Ovary (tissue), 9 donors: ENCODE measurements around the gene CD63. TPM values are rescaled to one million over a fixed set of nuclear protein-coding genes. Genes with fewer than 3 reads are reported as not detected.
A peak's percentile ranks its signal among the peaks of the same experiment; 100 is the strongest.

Experiments used
- DNase-seq, 5 donors: peaks; one replicate each; pipeline ENCODE4 v3.0.0-alpha.2; 2019 to 2020
- H3K27ac ChIP-seq, 2 donors: fragments of 200-600 bp; one replicate each; pipeline versions ENCODE4 v1.5.1 to v1.8.0; 2019 to 2022
- H3K27me3 ChIP-seq: fragments of 200-600 bp; one replicate; pipeline ENCODE4 v1.8.0; 2022
- H3K36me3 ChIP-seq: fragments of 200-600 bp; sonication (generic); one replicate; pipeline ENCODE4 v1.5.1; 2019
- H3K4me1 ChIP-seq: one replicate; pipeline ENCODE4 v1.8.1; 2013; ENCODE audit warnings: mild to moderate bottlenecking, moderate library complexity; ENCODE audit not compliant: insufficient read depth
- H3K4me3 ChIP-seq: fragments of 200-600 bp; sonication (generic); one replicate; pipeline ENCODE4 v1.5.1; 2017
- H3K9me3 ChIP-seq, 2 donors: fragments of 200-600 bp in 1 of 2; sonication (generic) in 1 of 2; one replicate each; pipeline versions ENCODE4 v1.5.1 to v1.8.1; 2013 to 2019; ENCODE audit warnings: mild to moderate bottlenecking in 1 of 2, moderate library complexity in 1 of 2
- CTCF ChIP-seq, 3 donors: fragments of 450-650 bp in 2 of 3; fragments of 200-600 bp in 1 of 3; IDR thresholded peaks; one replicate each; pipeline versions ENCODE4 v1.5.1 to v1.8.0; 2016 to 2022; ENCODE audit warnings: antibody characterized with exemption in 3 of 3, mild to moderate bottlenecking in 1 of 3
- EP300 ChIP-seq: sonication (generic); formaldehyde crosslinking; IDR thresholded peaks from one replicate; pipeline ENCODE4 v1.6.1; 2017; ENCODE audit warnings: antibody characterized with exemption
- POLR2A ChIP-seq: fragments of 450-650 bp; IDR thresholded peaks from one replicate; pipeline ENCODE4 v1.6.1; 2017; ENCODE audit warnings: antibody characterized with exemption, mild to moderate bottlenecking, moderate library complexity
- WGBS, 3 donors: extraction: QIAGEN DNeasy Blood & Tissue Kit in 1 of 3; methylation state at CpG; one replicate each; pipeline versions ENCODE4 v1.1.5 to v1.1.7; 2013 to 2017; 5-methylcytosine and 5-hydroxymethylcytosine counted together
- intact Hi-C, 4 donors: fragments of 100-400 bp; cut with DNase I; formaldehyde crosslinking; loops; one replicate each; pipeline versions ENCODE4 v1.11.0 to v1.15.1; 2022 to 2023
- polyA plus RNA-seq, 2 donors: library from polyadenylated mRNA; stranded (reverse); fragments of 200-250 nt in 1 of 2; fragments of 350-450 nt in 1 of 2; fragmentation: Illumina TruSeq in 1 of 2; extraction: RNeasy Lipid Tissue Mini Kit (QIAGEN cat#74804) in 1 of 2; gene quantifications; one replicate each; pipeline ENCODE4 v1.2.3, GENCODE V29; 2013 to 2014
- total RNA-seq, 7 donors: library from RNA; depleted of rRNA in 2 of 7; stranded (reverse); fragments of >200 nt in 2 of 7; fragmentation: NEBNext Ultra II Directional in 3 of 7; extraction: Animal tissue kit (Norgen Biotek cat#: 25700) in 3 of 7; gene quantifications; one replicate each; pipeline versions ENCODE4 v1.1.0 to v1.2.4, GENCODE V29; 2016 to 2023
- donor health status: DM: no; HTN: no; CAD: no; lungs with moderate emphysema.
- donor health status: DM: no; HTN: no; CAD: no.
- donor health status: Bipolar disorder and iron deficiency.
- donor health status: DM: yes; HTN: yes; CAD: no.
- donor health status: DM: no; HTN: no; CAD: no.
- donor health status: DM: yes; HTN: yes; CAD: no.

CD63 gene
- total and polyA plus RNA-seq, 9 donors = 406 to 1,943 (median 762) TPM

GRCh38 chr12:55693323-55694187, 35.3 kb downstream of the CD63 start:
- TF ChIP-seq POLR2A = no peak
- TF ChIP-seq EP300 = no peak
- no peak for TF ChIP-seq CTCF (IDR thresholded peaks at IDR 0.05)
- no peaks in the 10 kb centered on the region for H3K9me3 ChIP-seq
- H3K27me3 ChIP-seq = no peaks in the 10 kb centered on the region
- H3K4me3 ChIP-seq = no peak overlapping the region
- H3K27ac ChIP-seq = no peak overlapping the region
- intact Hi-C loops = no loop called here
- DNase-seq = peak in 1 of 5 donors; percentile 3
- no peaks in the 10 kb centered on the region for H3K4me1 ChIP-seq
- WGBS, 3 donors = 87 to 91% (median 90%) methylated on average over 7 of the region's 7 CpGs
- H3K36me3 ChIP-seq = no peaks in the 10 kb centered on the region

DNA sequence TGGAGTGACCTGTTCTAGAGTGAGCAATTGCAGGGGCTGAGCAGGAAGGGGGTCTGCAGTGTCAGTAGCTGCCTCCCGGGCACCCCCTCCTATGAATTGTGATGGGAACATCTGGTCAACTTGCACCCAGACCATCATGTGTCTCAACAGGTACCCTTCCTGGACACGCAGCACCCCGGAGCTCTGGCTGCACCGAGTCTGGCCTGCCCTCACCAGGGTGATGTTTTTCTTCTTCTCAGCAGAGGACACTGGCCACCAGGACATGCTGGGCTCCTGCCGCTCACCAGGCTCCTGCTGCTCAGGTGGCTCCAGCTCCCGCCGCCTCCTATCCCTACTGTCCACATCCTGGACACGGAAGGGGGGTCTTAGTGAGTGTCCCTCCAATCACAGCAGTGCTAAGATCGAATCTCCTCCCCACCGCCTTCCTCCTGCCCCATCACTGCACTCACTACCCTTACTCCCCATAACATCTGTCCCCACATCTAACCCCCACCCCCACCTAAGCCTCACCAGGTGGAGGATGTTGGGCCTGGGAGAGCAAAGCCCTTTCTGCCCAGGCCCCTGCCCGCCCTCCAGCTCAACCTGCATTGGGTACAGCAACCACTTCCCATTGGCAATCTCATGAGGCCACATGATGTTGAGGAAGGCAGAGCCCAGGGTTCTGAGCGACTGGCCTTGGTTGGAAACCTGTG, 36.0 kb downstream of the CD63 start:
- H3K27me3 ChIP-seq = no peaks in the 10 kb centered on the region
- TF ChIP-seq EP300 = no peak
- no peak for TF ChIP-seq POLR2A
- no peak for TF ChIP-seq CTCF (IDR thresholded peaks at IDR 0.05)
- no peaks in the 10 kb centered on the region for H3K9me3 ChIP-seq
- H3K4me1 ChIP-seq = no peaks in the 10 kb centered on the region
- no peak overlapping the region for H3K4me3 ChIP-seq
- 92 to 93% (median 93%) methylated on average over 12 of the region's 12 CpGs for WGBS, 3 donors
- intact Hi-C loops = no loop called here
- H3K36me3 ChIP-seq = no peaks in the 10 kb centered on the region
- DNase-seq = peak in 1 of 5 donors; percentile 20
- no peak overlapping the region for H3K27ac ChIP-seq

DNA sequence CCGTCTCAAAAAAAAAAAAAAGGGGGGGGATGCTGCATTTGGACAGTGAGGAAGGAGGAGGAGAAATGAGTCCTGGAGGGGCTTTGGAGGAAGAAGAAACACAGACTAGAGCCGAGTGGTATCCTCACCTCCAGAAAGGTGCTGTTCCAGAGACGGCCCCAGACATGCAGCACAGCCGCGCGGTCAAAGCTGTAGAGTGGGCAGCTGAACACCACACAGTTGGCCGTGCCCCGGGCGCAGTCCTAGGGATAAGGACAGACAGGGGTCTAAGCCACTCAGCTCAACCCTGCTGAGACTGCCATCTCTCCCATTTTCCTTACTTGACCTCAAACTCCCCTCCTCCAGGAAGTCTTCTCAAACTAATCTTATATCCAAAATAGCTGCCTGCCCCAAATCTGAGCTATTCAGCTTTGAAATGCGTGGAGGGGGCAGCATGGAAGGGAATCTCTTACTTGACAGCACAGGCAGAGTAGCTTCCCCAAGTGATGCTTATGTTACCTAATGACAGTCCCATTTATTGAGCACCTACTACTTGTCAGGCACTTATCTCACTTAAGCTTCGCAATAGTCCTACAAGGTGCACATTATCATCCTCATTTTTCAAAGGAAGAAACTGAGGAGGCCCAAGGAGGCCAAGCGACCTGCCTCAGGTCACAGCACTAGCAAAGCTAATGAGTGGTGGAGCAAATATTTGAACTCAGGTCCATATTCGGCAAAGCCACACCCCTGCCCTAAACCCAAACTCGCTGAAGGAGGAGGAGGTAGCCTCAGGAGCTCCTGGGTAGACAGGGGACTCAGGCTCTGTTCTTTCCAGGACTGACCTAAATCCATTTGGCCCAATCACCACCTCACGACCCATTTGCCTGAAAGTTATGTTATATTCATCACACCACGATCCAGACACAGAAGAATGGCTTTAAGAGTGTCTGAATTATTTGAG, 39.8 kb downstream of the CD63 start:
- WGBS, 3 donors = 88 to 93% (median 90%) methylated on average over 16 of the region's 16 CpGs
- no peaks in the 10 kb centered on the region for H3K9me3 ChIP-seq
- TF ChIP-seq EP300 (no peak), CTCF (IDR thresholded peaks at IDR 0.05) (no peak), POLR2A (no peak)
- intact Hi-C loops = no loop called here
- H3K27me3 ChIP-seq = no peaks in the 10 kb centered on the region
- H3K27ac ChIP-seq = no peak overlapping the region
- no peaks in the 10 kb centered on the region for H3K4me1 ChIP-seq
- H3K4me3 ChIP-seq = no peak overlapping the region
- peak in 1 of 5 donors; percentile 8 for DNase-seq
- H3K36me3 ChIP-seq = no peaks in the 10 kb centered on the region

GRCh38 chr12:55687746-55688145, 41.1 kb downstream of the CD63 start:
- Histone ChIP-seq H3K4me3 (no peak overlapping the region), H3K27me3 (no peaks in the 10 kb centered on the region), H3K36me3 (no peaks in the 10 kb centered on the region), H3K27ac (no peak overlapping the region), H3K4me1 (no peaks in the 10 kb centered on the region), H3K9me3 (no peaks in the 10 kb centered on the region)
- peak in 1 of 5 donors; percentile 14 for DNase-seq
- TF ChIP-seq CTCF (IDR thresholded peaks at IDR 0.05) = no peak
- TF ChIP-seq EP300 = no peak
- TF ChIP-seq POLR2A = no peak
- intact Hi-C loops = no loop called here
